GM12878 (cell line): Measurements from ENCODE around the gene RCAN1. TPM values are rescaled to one million over a fixed set of nuclear protein-coding genes. Genes with fewer than 3 reads are reported as not detected.

Experiments
- ATAC-seq: fragments of 200-7000 bp; cut with Tn5 transposase; 3 replicates; pipeline ENCODE4 v1.9.1; 2020; ENCODE audit warnings: mild to moderate bottlenecking, moderate library complexity
- BruUV-seq: library from RNA; stranded (reverse); fragments of 400-500 nt; replicated peaks from 2 replicates; lab custom pipeline; 2021; lab: Mats Ljungman, UMichigan
- CTCF ChIA-PET: fragments of 300-600 bp; sonication (Branson Sonifier 250); formaldehyde crosslinking; extraction: SDS; loops from one replicate; lab custom pipeline; 2021; ENCODE audit warnings: inconsistent platforms; lab: Yijun Ruan, JAX
- POLR2A ChIA-PET: fragments of 350-600 bp; formaldehyde crosslinking; extraction: SDS; loops from one replicate; lab custom pipeline; 2021; ENCODE audit warnings: inconsistent platforms; lab: Charles Lee
- RAD21 ChIA-PET: fragments of 300-600 bp; sonication (Branson Sonifier 250); formaldehyde crosslinking; loops from one replicate; lab custom pipeline; 2023; ENCODE audit warnings: antibody characterized with exemption; ENCODE audit not compliant: unreplicated experiment; lab: Charles Lee
- SMC1A ChIA-PET: fragments of 300-600 bp; sonication (Branson Sonifier 250); formaldehyde crosslinking; loops from one replicate; lab custom pipeline; 2023; ENCODE audit not compliant: unreplicated experiment, uncharacterized antibody; lab: Charles Lee
- DNase-seq: peaks from one replicate; pipeline ENCODE4 v3.0.0-alpha.2; 2011; ENCODE audit warnings: low read depth, low spot score
- FAIRE-seq: peaks from 3 replicates; lab custom pipeline; 2011; peaks lifted over from hg19 to GRCh38; lab: Jason Lieb, UNC
- H2AFZ ChIP-seq: 2 replicates; pipeline ENCODE4 v1.6.0; 2011; ENCODE audit warnings: low read depth, low read length, control low read depth; ENCODE audit not compliant: control insufficient read depth
- H3K27ac ChIP-seq: 2 replicates; pipeline ENCODE4 v1.5.1; 2011; ENCODE audit warnings: control low read depth; ENCODE audit not compliant: control insufficient read depth, insufficient read depth
- H3K27me3 ChIP-seq, 2 experiments: replicated peaks in 1 of 2; 2 replicates each; pipeline versions ENCODE4 v1.6.0 to v1.6.1; 2011; ENCODE audit warnings: low read length in 1 of 2; ENCODE audit not compliant: control insufficient read depth in 2 of 2, insufficient read depth in 2 of 2
- H3K36me3 ChIP-seq, 2 experiments: 2 replicates each; pipeline ENCODE4 v1.5.1; 2011; ENCODE audit warnings: low read length in 1 of 2; ENCODE audit not compliant: control insufficient read depth in 2 of 2, insufficient read depth in 2 of 2
- H3K4me1 ChIP-seq: 2 replicates; pipeline ENCODE4 v1.6.1; 2011; ENCODE audit warnings: mild to moderate bottlenecking, low read length, moderate library complexity, mixed read lengths; ENCODE audit not compliant: control insufficient read depth, insufficient read depth
- H3K4me2 ChIP-seq: 2 replicates; pipeline ENCODE4 v1.6.0; 2011; ENCODE audit warnings: control low read depth; ENCODE audit not compliant: control insufficient read depth, insufficient read depth
- H3K4me3 ChIP-seq: fragments of 200-600 bp; sonication (generic); 2 replicates; pipeline ENCODE4 v1.5.1; 2016
- H3K79me2 ChIP-seq: 2 replicates; pipeline ENCODE4 v1.6.0; 2011; ENCODE audit warnings: low read length; ENCODE audit not compliant: control insufficient read depth, insufficient read depth
- H3K9ac ChIP-seq: 2 replicates; pipeline ENCODE4 v1.8.0; 2011; ENCODE audit warnings: low read length, control low read depth, mixed read lengths; ENCODE audit not compliant: control insufficient read depth, insufficient read depth
- H3K9me3 ChIP-seq: replicated peaks from 3 replicates; pipeline ENCODE4 v1.5.1; 2011; ENCODE audit warnings: mild to moderate bottlenecking, low read length; ENCODE audit not compliant: control insufficient read depth, insufficient read depth
- H4K20me1 ChIP-seq: 2 replicates; pipeline ENCODE4 v1.6.0; 2011; ENCODE audit not compliant: control insufficient read depth, insufficient read depth
- ATF2 ChIP-seq: IDR thresholded peaks from 2 replicates; pipeline ENCODE4 v1.6.1; 2012; ENCODE audit warnings: low read length, inconsistent platforms
- BCL3 ChIP-seq: IDR thresholded peaks from 2 replicates; pipeline ENCODE4 v1.6.1; 2011; ENCODE audit warnings: borderline replicate concordance, low read depth, mild to moderate bottlenecking, moderate library complexity, low read length; ENCODE audit not compliant: insufficient read depth, poor library complexity, severe bottlenecking
- EP300 ChIP-seq, 2 experiments: fragments of 150-350 bp in 1 of 2; IDR thresholded peaks; 2 replicates each; pipeline ENCODE4 v1.6.1; 2011 to 2012; ENCODE audit warnings: low read depth in 2 of 2, low read length in 2 of 2, borderline replicate concordance in 1 of 2, improper control_type of control experiment in 1 of 2, inconsistent platforms in 1 of 2; ENCODE audit not compliant: control insufficient read depth in 1 of 2
- HDAC2 ChIP-seq: fragments of 200-600 bp; sonication (generic); IDR thresholded peaks from 2 replicates; pipeline ENCODE4 v1.6.1; 2017
- NR2F1 ChIP-seq: fragments of 450-650 bp; conservative IDR thresholded peaks from 2 replicates; pipeline ENCODE4 v1.6.1; 2017; ENCODE audit warnings: mild to moderate bottlenecking
- PBX3 ChIP-seq: IDR thresholded peaks from 2 replicates; pipeline ENCODE4 v1.6.1; 2011; ENCODE audit warnings: mild to moderate bottlenecking, low read depth, low read length, moderate library complexity; ENCODE audit not compliant: insufficient replicate concordance
- PKNOX1 ChIP-seq: fragments of 450-650 bp; IDR thresholded peaks from 2 replicates; pipeline ENCODE4 v1.6.1; 2016; ENCODE audit warnings: mild to moderate bottlenecking
- RBBP5 ChIP-seq: fragments of 200-600 bp; sonication (generic); conservative IDR thresholded peaks from 2 replicates; pipeline ENCODE4 v1.6.1; 2016
- WGBS: methylation state at CpG from one replicate; pipeline ENCODE4 v1.1.6; 2016; ENCODE audit warnings: low lambda C conversion rate; ENCODE audit not compliant: insufficient replicate concordance, insufficient coverage; ENCODE audit errors: missing lambda C conversion rate; 5-methylcytosine and 5-hydroxymethylcytosine counted together
- in situ Hi-C: fragments of 300-500 bp; cut with MboI; formaldehyde crosslinking; loops from 9 replicates; pipeline ENCODE4 v1.14.3; 2018; ENCODE audit warnings: mixed read lengths
- intact Hi-C: fragments of 100-400 bp; cut with micrococcal nuclease; formaldehyde crosslinking; loops from one replicate; pipeline ENCODE4 v1.14.2; 2022; ENCODE audit not compliant: unreplicated experiment
- polyA plus RNA-seq, 11 experiments: library from polyadenylated mRNA; depleted of rRNA in 4 of 11; unstranded in 6 of 11; stranded (reverse) in 5 of 11; fragments of >200 nt; fragmentation: Nextera tagmentation in 4 of 11; fragmentation: Illumina TruSeq in 1 of 11; extraction: Ambion mirVana in 4 of 11; extraction: Trizol in 1 of 11; gene quantifications; 1 replicate in 1 of 11; 2 replicates in 10 of 11; pipeline versions ENCODE4 v1.2.1 to v1.2.3, GENCODE V29; 2011 to 2016; ENCODE audit warnings: inconsistent platforms in 2 of 11, missing spikeins in 2 of 11, low read depth in 1 of 11
- total RNA-seq, 4 experiments: library from RNA; depleted of rRNA in 3 of 4; stranded (reverse); fragments of >200 nt in 3 of 4; fragmentation: Illumina TruSeq in 1 of 4; extraction: Trizol in 1 of 4; gene quantifications; 2 replicates each; pipeline versions ENCODE4 v1.2.1 to v1.2.3, GENCODE V29; 2013 to 2021

RCAN1 gene
- total and polyA plus RNA-seq, 10 of the 15 experiments (the other 5 are each of a cell fraction or from before 2014, with no cell fraction given), result 2.8 to 12.9 (median 10.5) TPM

- no peak overlapping the region for H3K4me3 ChIP-seq
- no peaks in the 10 kb centered on the region for H3K79me2 ChIP-seq
- no peaks in the 10 kb centered on the region for H4K20me1 ChIP-seq
- intact Hi-C loops, result loop anchor here (5.0 kb wide), 1 partner anchor 53 kb away; no protein-coding TSS in a partner anchor
- no peaks in the 10 kb centered on the region for H3K9me3 ChIP-seq
- no peak overlapping the region for H3K9ac ChIP-seq
- FAIRE-seq, result no peak
- no peak overlapping the region for H3K4me2 ChIP-seq
- no peak for DNase-seq
- ATAC-seq, result no peak
- ChIA-PET SMC1A (no interaction called here), POLR2A (no interaction called here)
- WGBS, result 82% methylated on average over 9 of the region's 9 CpGs
- H3K27ac ChIP-seq, result no peak overlapping the region
- in situ Hi-C loops, result no loop called here
- peaks cover 14% of the 10 kb centered on the region; the same call in 1 of the 2 replicates for H3K4me1 ChIP-seq
- TF ChIP-seq PKNOX1 (no peak), HDAC2 (no peak), EP300 (IDR thresholded peaks at IDR 0.05; ENCODE audit: borderline replicate concordance in 1 of 2, control insufficient read depth in 1 of 2, low read depth in 2 of 2, low read length in 2 of 2) (no peak)
- TF ChIP-seq, all 136 proteins: peak for 0
- Histone ChIP-seq H3K36me3 (no peaks in the 10 kb centered on the region), H2AFZ (no peak overlapping the region), H3K27me3 (no peaks in the 10 kb centered on the region)
- ChIA-PET CTCF (no interaction called here), RAD21 (interaction anchor here (3.8 kb wide), 1 partner anchor 71 kb away, joined by 59 read pairs; the partner anchor contains the start of gene KCNE1)
- no TSS peak for BruUV-seq
Observed at GRCh38 chr21:34580181-34580700, 34.7 kb downstream of the RCAN1 start.

GRCh38 chr21:34579411-34579810 is 35.5 kb downstream of the RCAN1 start:
- intact Hi-C loops (loop anchor here (5.0 kb wide), 1 partner anchor 33 kb away; no protein-coding TSS in a partner anchor), in situ Hi-C loops (no loop called here)
- no peak overlapping the region for H2AFZ ChIP-seq
- H3K36me3 ChIP-seq, result no peaks in the 10 kb centered on the region
- no TSS peak for BruUV-seq
- H3K4me1 ChIP-seq, result peaks cover 10% of the 10 kb centered on the region; the same call in 1 of the 2 replicates
- FAIRE-seq, result no peak
- H3K4me3 ChIP-seq, result no peak overlapping the region
- ChIA-PET CTCF (interaction anchor here (1.3 kb wide), 1 partner anchor 69 kb away, joined by 5 read pairs; no protein-coding TSS in a partner anchor), POLR2A (no interaction called here), SMC1A (no interaction called here), RAD21 (no interaction called here)
- no peaks in the 10 kb centered on the region for H3K9me3 ChIP-seq
- no peaks in the 10 kb centered on the region for H3K27me3 ChIP-seq
- H3K4me2 ChIP-seq, result no peak overlapping the region
- 94% methylated on average over 1 of the region's 1 CpG for WGBS
- DNase-seq, result no peak
- no peaks in the 10 kb centered on the region for H3K79me2 ChIP-seq
- no peak overlapping the region for H3K9ac ChIP-seq
- H4K20me1 ChIP-seq, result no peaks in the 10 kb centered on the region
- no peak overlapping the region for H3K27ac ChIP-seq
- no peak for ATAC-seq
- TF ChIP-seq BCL3, result peak; percentile 75
- TF ChIP-seq NR2F1, result no peak
- no peak for TF ChIP-seq ATF2
- TF ChIP-seq PBX3, result peak; percentile 1
- no peak for TF ChIP-seq RBBP5
